ENCODE measurements around the gene SMARCD3.

The SMARCD3 gene

DNA sequence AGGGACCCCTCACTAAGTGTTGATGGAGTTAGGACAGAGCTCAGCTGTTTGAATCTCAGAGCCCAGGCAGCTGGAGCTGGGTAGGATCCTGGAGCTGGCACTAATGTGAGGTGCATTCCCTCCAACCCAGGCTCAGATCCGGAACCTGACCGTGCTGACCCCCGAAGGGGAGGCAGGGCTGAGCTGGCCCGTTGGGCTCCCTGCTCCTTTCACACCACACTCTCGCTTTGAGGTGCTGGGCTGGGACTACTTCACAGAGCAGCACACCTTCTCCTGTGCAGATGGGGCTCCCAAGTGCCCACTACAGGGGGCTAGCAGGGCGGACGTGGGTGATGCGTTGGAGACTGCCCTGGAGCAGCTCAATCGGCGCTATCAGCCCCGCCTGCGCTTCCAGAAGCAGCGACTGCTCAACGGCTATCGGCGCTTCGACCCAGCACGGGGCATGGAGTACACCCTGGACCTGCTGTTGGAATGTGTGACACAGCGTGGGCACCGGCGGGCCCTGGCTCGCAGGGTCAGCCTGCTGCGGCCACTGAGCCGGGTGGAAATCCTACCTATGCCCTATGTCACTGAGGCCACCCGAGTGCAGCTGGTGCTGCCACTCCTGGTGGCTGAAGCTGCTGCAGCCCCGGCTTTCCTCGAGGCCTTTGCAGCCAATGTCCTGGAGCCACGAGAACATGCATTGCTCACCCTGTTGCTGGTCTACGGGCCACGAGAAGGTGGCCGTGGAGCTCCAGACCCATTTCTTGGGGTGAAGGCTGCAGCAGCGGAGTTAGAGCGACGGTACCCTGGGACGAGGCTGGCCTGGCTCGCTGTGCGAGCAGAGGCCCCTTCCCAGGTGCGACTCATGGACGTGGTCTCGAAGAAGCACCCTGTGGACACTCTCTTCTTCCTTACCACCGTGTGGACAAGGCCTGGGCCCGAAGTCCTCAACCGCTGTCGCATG, 11.0 kb downstream of the SMARCD3 start:
- Histone ChIP-seq H3K36me3 (peaks cover 62% of the 10 kb centered on the region), H3K27me3 (peaks cover 4% of the 10 kb centered on the region), H3K4me3 (ENCODE audit: low read depth in 1 of 2, low read length in 1 of 2) (no peak overlapping the region), H3K27ac (no peak overlapping the region), H3K4me1 (ENCODE audit: control insufficient read depth in 1 of 2, insufficient read depth in 1 of 2, low read depth in 1 of 2, low read length in 1 of 2) (peaks cover 13 to 14% of the 10 kb centered on the region in 2 experiments), H3K9me3 (no peaks in the 10 kb centered on the region)
- TF ChIP-seq CTCF (IDR thresholded peaks at IDR 0.05) = no peak

GRCh38 chr7:151236406-151236805, 12.1 kb downstream of the SMARCD3 start:
- H3K4me1 ChIP-seq (ENCODE audit: control insufficient read depth in 1 of 2, insufficient read depth in 1 of 2, low read depth in 1 of 2, low read length in 1 of 2) = peaks cover 19 to 22% of the 10 kb centered on the region in 2 experiments
- no peaks in the 10 kb centered on the region for H3K27me3 ChIP-seq
- no peak for TF ChIP-seq CTCF (IDR thresholded peaks at IDR 0.05)
- no peaks in the 10 kb centered on the region for H3K9me3 ChIP-seq
- H3K27ac ChIP-seq = no peak overlapping the region
- H3K4me3 ChIP-seq (ENCODE audit: low read depth in 1 of 2, low read length in 1 of 2) = no peak overlapping the region
- H3K36me3 ChIP-seq = peaks cover 62% of the 10 kb centered on the region

DNA sequence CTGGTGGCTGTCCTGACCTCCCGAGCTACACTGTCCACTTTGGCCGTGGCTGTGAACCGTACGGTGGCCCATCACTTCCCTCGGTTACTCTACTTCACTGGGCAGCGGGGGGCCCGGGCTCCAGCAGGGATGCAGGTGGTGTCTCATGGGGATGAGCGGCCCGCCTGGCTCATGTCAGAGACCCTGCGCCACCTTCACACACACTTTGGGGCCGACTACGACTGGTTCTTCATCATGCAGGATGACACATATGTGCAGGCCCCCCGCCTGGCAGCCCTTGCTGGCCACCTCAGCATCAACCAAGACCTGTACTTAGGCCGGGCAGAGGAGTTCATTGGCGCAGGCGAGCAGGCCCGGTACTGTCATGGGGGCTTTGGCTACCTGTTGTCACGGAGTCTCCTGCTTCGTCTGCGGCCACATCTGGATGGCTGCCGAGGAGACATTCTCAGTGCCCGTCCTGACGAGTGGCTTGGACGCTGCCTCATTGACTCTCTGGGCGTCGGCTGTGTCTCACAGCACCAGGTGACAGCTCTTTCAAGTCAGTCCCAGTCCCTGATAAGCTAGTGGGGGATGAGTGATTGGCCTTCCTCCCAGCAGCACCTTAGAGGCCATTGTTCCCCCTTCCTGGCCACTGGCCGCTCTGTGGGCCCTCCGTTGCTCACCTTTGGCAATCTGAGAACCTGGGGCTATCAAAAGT, 13.3 kb downstream of the SMARCD3 start:
- H3K36me3 ChIP-seq = peaks cover 55% of the 10 kb centered on the region
- H3K4me3 ChIP-seq (ENCODE audit: low read depth in 1 of 2, low read length in 1 of 2) = no peak overlapping the region
- no peak overlapping the region for H3K27ac ChIP-seq
- H3K9me3 ChIP-seq = no peaks in the 10 kb centered on the region
- H3K27me3 ChIP-seq = no peaks in the 10 kb centered on the region
- TF ChIP-seq CTCF (IDR thresholded peaks at IDR 0.05) = no peak
- H3K4me1 ChIP-seq (ENCODE audit: control insufficient read depth in 1 of 2, insufficient read depth in 1 of 2, low read depth in 1 of 2, low read length in 1 of 2) = peaks cover 19 to 22% of the 10 kb centered on the region in 2 experiments

- Histone ChIP-seq H3K4me1 (ENCODE audit: control insufficient read depth in 1 of 2, insufficient read depth in 1 of 2, low read depth in 1 of 2, low read length in 1 of 2) (peaks cover 19 to 22% of the 10 kb centered on the region in 2 experiments), H3K9me3 (no peaks in the 10 kb centered on the region), H3K4me3 (ENCODE audit: low read depth in 1 of 2, low read length in 1 of 2) (peak overlapping the region; percentile 95), H3K36me3 (peaks cover 43% of the 10 kb centered on the region), H3K27me3 (peaks cover 6% of the 10 kb centered on the region), H3K27ac (peak overlapping the region; percentile 94)
- no peak for TF ChIP-seq CTCF (IDR thresholded peaks at IDR 0.05)
Observed at GRCh38 chr7:151233804-151234203, 14.7 kb downstream of the SMARCD3 start.

DNA sequence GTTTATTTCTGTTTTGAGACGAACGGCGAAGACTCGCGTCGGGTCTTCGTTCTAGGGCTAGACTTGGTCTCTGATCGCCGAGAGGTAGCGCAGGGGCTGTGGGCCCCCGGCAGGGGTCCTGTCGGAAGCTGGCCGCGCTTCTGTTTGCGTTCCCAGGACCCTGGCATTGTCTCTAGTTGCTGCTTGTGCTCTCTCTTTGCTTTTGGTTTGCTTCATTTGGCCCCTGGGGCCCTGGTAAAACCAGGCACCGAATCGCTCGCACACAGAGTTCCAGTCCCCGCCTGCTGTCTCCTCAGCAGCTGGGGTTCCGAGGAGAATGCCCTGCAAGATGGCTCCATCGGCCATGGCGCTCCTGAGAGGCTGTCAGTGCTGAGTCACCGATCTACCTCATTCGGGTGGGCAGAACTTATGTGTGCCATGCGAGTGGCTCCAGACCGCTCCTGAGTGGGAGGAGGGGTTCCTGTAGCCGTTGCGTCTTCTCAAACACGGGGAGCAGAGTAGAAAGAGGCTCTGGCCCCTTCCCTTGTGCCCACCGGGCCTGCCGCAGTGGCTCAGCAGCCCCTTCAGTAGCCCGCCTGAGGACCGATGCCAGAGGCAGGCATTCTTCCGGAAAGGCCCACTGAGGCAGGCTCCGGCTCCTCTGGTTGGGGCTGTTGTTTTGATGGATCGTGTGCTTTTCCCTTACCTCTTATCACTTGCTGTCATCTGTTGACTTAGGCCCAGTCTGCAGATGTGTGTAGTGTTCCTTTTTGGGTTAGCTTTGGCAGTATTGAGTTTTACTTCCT, 15.4 kb downstream of the SMARCD3 start:
- H3K27ac ChIP-seq = peak overlapping the region; percentile 94
- no peak for TF ChIP-seq CTCF (IDR thresholded peaks at IDR 0.05)
- peaks cover 36% of the 10 kb centered on the region for H3K36me3 ChIP-seq
- H3K27me3 ChIP-seq = peaks cover 6% of the 10 kb centered on the region
- peak overlapping the region; percentile 95 for H3K4me3 ChIP-seq (ENCODE audit: low read depth in 1 of 2, low read length in 1 of 2)
- H3K4me1 ChIP-seq (ENCODE audit: control insufficient read depth in 1 of 2, insufficient read depth in 1 of 2, low read depth in 1 of 2, low read length in 1 of 2) = peaks cover 20 to 23% of the 10 kb centered on the region in 2 experiments
- H3K9me3 ChIP-seq = no peaks in the 10 kb centered on the region

Data from neutrophil (primary cell).